Stimulated activated naive CD8-positive, alpha-beta T cell treated with anti-CD3 and anti-CD28 coated beads, Interleukin-15, Interleukin-2, amounts not matched to agents 100 ng/mL and 50 ng/mL, for 24 hours (primary cell): Measurements from ENCODE around the gene SAMM50.
"Not testable (repeated sequence)": the region's sequence is repeated elsewhere in the genome, so short reads cannot be mapped to it uniquely, and the experiment has no call there.

Experiments used
- H3K27ac Mint-ChIP-seq: one replicate; pipeline ENCODE4 v1.8.0; 2021; ENCODE audit warnings: mild to moderate bottlenecking, mixed read lengths
- H3K27me3 Mint-ChIP-seq: one replicate; pipeline ENCODE4 v1.8.0; 2021; ENCODE audit warnings: mixed read lengths
- H3K36me3 Mint-ChIP-seq: one replicate; pipeline ENCODE4 v1.8.0; 2021; ENCODE audit warnings: low read depth, mixed read lengths
- H3K4me1 Mint-ChIP-seq: one replicate; pipeline ENCODE4 v1.8.0; 2021; ENCODE audit warnings: low read depth, mixed read lengths
- H3K4me3 Mint-ChIP-seq: one replicate; pipeline ENCODE4 v1.8.0; 2021; ENCODE audit warnings: mild to moderate bottlenecking, mixed read lengths
- H3K9me3 Mint-ChIP-seq: one replicate; pipeline ENCODE4 v1.8.0; 2021; ENCODE audit warnings: mixed read lengths

The SAMM50 gene

DNA sequence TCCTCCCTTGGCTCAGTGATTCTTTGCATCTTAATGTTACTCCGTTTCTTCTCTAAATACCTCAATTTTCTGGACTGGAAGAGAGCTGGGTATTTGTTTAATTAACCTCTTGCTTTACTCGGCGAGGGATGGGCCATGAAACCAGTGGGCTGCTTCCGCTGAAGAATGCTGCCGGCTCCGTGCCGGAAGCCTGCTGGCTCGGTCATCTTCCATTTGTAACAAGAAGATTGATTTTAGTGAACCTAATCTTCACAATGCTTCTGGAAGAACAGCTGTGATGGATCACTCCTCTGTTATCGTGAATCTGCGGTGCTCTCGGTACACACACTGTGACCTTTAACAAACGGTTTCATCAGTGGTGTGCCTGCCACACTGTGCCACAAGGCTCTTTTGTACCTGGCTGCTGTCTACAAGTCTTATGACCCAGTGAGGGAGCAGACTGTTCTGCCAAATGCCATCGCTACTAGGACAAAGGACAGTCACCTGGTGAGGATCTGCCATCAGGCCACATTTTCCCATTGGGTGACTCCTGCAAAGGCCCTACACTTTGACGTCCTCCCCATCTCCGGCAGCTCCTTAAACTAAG is 43.5 kb downstream of the SAMM50 start:
- H3K27ac Mint-ChIP-seq: no peak overlapping the region
- H3K36me3 Mint-ChIP-seq: peaks cover 37% of the 10 kb centered on the region
- H3K4me1 Mint-ChIP-seq: peaks cover 27% of the 10 kb centered on the region
- H3K27me3 Mint-ChIP-seq: no peaks in the 10 kb centered on the region
- no peaks in the 10 kb centered on the region for H3K9me3 Mint-ChIP-seq
- H3K4me3 Mint-ChIP-seq: no peak overlapping the region

DNA sequence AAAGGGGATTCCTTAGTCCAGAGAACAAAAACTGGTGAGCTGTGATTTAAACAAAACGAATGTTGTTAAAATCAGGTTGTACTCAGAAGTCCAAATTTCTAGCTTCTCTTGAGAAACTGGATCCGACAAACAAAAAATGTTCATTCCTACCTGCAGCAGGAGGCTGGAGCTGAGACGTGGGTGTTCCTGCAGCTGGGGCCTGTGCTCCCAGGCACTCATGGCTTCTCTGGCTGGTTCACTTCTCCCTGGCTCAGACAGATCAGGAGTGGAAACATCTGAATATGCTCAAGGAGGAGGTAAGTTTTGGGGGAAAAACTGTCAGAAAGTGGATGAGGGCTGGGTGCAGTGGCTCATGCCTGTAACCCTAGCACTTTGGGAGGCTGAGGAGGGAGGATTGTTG is 44.1 kb downstream of the SAMM50 start:
- Mint-ChIP-seq H3K27me3 (no peaks in the 10 kb centered on the region), H3K27ac (no peak overlapping the region), H3K36me3 (peaks cover 35% of the 10 kb centered on the region), H3K9me3 (no peaks in the 10 kb centered on the region), H3K4me3 (no peak overlapping the region), H3K4me1 (peaks cover 27% of the 10 kb centered on the region)

DNA sequence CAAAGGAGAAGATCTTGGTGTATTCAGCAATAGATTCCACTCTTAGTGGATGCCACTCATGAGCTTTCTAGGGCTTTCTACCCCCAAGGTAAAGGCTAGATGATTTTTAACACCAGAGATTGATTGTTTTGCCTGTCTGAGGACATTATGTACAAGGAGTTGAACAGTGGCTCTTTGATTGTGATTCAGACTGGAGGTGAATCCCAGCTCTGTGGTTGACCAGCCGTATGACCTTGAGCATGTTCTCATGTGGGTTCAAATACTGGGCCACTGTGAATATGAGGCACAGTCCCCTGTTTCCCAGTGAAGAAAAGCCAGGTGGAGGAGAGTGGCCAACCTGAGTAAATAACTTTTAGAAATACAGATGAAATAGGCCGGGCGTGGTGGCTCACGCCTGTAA is 44.9 kb downstream of the SAMM50 start:
- Mint-ChIP-seq H3K36me3 (peaks cover 32% of the 10 kb centered on the region), H3K9me3 (no peaks in the 10 kb centered on the region), H3K4me1 (peaks cover 22% of the 10 kb centered on the region), H3K27me3 (no peaks in the 10 kb centered on the region), H3K27ac (no peak overlapping the region), H3K4me3 (no peak overlapping the region)

DNA sequence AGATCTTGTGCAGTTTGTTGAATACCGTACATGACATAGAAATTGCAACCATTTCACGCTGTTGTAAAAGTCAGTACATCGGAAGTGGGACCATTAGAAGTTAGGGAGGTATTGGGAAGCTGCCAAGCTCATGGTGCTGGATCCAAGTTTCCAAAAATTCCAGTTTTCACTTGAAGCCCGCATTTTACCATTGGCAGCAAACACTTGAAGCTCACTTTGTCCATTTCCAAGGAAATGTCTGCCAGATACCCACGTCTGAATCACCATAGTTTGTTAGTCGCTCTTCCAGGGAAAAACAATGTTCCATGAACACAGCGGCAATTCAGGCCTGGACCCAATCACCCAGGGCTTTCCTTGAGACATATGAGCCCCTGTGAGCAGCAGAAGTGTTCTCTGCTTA is 46.3 kb downstream of the SAMM50 start:
- Mint-ChIP-seq H3K36me3 (peaks cover 37% of the 10 kb centered on the region), H3K27me3 (no peaks in the 10 kb centered on the region), H3K4me3 (no peak overlapping the region), H3K4me1 (peaks cover 10% of the 10 kb centered on the region), H3K9me3 (no peaks in the 10 kb centered on the region), H3K27ac (no peak overlapping the region)

DNA sequence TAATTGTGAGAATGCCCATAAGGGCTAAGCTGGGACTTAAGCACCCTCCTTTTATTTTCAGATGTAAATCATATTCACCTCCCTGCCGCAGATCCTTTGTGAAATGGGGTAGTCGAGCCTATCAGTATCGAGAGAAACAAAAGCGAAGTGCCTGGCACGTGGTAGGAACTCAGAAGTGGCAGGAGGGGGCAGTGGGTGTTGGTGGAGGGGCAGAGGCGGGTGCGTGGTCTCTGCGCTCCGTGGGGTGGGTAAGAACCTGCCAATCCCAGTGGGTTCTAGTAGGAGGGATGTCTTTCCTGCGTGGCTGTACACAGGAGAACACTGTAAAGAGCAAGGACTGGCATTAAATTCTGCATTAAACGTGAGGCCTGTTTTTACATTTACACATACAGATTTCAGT is 47.1 kb downstream of the SAMM50 start:
- Mint-ChIP-seq H3K27me3 (no peaks in the 10 kb centered on the region), H3K4me1 (peaks cover 3% of the 10 kb centered on the region), H3K36me3 (peaks cover 37% of the 10 kb centered on the region), H3K9me3 (no peaks in the 10 kb centered on the region), H3K4me3 (no peak overlapping the region), H3K27ac (no peak overlapping the region)

DNA sequence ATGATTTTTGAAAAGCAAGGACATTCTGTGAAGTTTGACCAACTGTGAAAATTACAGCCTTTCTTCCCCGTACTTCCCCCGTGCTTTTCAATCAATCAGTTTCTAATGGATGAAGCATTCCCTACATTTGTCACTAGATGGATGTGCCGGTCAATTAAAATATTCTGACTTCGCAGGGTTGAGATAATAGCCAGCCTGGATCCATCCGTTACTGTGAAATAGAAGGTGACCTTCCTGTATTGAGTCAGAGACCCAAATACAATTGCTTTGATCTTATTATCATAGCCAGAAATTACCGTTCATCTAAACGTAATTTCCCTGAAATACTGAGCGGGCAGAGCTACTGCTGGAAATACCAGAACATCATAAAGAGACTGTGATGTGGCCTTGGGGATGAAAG is 47.8 kb downstream of the SAMM50 start:
- H3K4me1 Mint-ChIP-seq: no peaks in the 10 kb centered on the region
- no peak overlapping the region for H3K27ac Mint-ChIP-seq
- H3K4me3 Mint-ChIP-seq: no peak overlapping the region
- no peaks in the 10 kb centered on the region for H3K27me3 Mint-ChIP-seq
- no peaks in the 10 kb centered on the region for H3K9me3 Mint-ChIP-seq
- peaks cover 36% of the 10 kb centered on the region for H3K36me3 Mint-ChIP-seq

DNA sequence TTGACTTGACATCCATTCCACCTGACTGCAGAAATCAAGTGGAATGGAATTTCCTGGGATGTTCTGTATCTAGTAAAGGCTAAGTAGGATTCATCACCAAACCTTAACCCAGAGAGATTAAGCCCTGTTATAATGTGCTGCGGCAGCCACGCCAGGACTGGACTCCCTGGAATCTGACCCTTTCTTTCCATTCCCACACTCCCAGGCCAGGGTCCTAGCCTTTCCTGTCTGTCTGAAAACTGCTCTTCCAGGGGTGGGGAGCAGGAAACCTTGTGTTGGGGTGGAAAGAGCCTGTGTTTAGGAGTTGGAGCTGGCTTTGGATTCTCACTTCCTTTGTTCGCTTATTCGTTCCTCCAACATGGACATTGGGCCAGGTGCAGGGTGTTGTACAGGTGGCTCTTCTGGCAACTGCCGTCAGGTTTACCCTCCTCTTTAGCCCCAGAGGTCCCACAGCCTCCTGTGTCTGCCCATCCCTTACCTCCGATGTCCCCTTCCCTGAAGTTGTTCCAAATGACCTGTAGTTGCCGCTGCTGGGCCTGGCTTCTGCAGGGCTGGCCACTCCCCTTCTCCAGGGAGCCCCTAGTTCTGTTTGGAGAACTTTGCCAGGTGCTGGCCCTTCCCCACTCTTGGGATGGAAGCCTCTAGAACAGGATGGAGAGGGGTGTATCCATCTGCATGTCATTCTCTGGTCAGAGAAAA is 48.3 kb downstream of the SAMM50 start:
- Mint-ChIP-seq H3K27me3 (no peaks in the 10 kb centered on the region), H3K9me3 (no peaks in the 10 kb centered on the region), H3K36me3 (peaks cover 31% of the 10 kb centered on the region), H3K4me3 (no peak overlapping the region), H3K27ac (no peak overlapping the region), H3K4me1 (no peaks in the 10 kb centered on the region)

DNA sequence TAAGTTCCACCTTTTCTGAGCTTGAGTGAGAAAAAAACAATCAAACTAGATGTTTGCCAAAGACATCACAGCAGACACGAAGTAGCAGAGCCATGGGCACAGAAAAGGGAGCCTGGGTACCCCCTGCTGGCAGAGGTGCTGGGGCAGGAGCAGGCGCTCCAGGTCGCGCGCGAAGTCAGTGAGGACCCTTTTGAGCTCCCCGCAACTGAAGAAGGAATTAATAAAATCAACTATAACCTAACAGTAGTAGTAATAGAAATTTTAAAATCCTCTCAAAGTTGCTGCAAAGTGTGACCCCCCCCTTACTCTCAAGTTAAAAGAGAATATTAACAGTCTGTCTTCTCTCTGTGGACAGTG is 48.8 kb downstream of the SAMM50 start:
- H3K9me3 Mint-ChIP-seq: no peaks in the 10 kb centered on the region
- no peaks in the 10 kb centered on the region for H3K4me1 Mint-ChIP-seq
- no peaks in the 10 kb centered on the region for H3K27me3 Mint-ChIP-seq
- H3K4me3 Mint-ChIP-seq: no peak overlapping the region
- H3K36me3 Mint-ChIP-seq: peaks cover 25% of the 10 kb centered on the region
- no peak overlapping the region for H3K27ac Mint-ChIP-seq

DNA sequence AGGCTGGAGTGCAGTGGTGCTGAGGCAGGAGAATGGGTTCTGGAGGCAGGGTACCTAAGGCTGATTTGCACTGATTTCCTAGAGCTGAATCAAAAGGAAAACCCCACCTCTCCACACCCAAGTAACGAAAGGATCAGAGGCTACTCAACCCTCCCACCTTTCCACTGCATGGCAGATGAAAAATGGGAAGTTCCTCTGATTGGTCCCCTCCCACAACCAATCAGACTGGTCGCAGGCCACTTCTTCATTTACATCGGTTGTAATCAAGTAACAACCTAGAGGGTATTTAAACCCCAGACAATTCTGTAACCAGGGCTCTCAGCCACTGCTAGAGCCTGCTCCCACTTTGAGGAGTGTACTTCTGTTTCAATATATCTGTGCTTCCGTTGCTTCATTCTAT is 50.3 kb downstream of the SAMM50 start:
- Mint-ChIP-seq H3K4me1 (no peaks in the 10 kb centered on the region), H3K27me3 (no peaks in the 10 kb centered on the region), H3K27ac (no peak overlapping the region), H3K4me3 (no peak overlapping the region), H3K9me3 (no peaks in the 10 kb centered on the region), H3K36me3 (peaks cover 20% of the 10 kb centered on the region)

DNA sequence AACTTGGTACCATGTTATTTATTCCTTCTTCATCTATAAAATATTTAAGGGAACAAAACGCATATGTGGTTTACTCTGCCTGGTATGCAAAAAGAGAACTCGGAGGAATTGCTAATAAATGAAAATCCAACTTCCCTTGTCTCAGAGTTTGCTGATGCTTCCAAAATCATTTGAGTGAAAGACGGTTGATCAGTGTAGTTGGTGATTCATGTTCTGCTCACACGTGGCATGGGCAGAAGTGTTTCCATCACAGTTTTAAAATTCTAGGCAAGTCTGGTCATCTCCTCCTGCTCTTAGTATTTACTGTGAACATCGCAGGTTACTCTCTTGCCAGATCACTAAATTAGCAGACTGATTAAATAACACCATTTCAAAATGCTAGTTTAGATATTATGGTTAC is 56.9 kb downstream of the SAMM50 start:
- Mint-ChIP-seq H3K27ac (no peak overlapping the region), H3K36me3 (peaks cover 5% of the 10 kb centered on the region), H3K27me3 (no peaks in the 10 kb centered on the region), H3K9me3 (no peaks in the 10 kb centered on the region), H3K4me1 (no peaks in the 10 kb centered on the region), H3K4me3 (no peak overlapping the region)

DNA sequence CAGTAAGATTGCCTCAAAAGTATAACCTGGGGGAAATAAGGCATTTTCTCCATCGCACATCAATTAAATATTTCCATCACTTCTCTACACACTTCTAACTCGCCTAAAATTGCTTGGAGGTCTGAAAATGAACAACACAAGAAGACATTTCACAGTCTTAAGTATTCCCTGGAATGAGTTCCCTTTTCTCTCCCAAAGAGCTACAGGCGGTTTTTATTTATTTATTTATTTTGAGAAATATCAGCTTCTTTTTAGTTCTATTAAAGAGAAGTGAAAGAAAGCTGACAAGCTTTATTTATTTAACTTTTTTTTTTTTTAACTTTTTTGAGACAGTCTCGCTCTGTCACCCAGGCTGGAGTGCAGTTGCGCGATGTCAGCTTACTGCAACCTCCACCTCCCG is 57.3 kb downstream of the SAMM50 start:
- Mint-ChIP-seq H3K36me3 (peaks cover 3% of the 10 kb centered on the region), H3K27ac (no peak overlapping the region), H3K4me3 (no peak overlapping the region), H3K27me3 (no peaks in the 10 kb centered on the region), H3K9me3 (no peaks in the 10 kb centered on the region), H3K4me1 (no peaks in the 10 kb centered on the region)

DNA sequence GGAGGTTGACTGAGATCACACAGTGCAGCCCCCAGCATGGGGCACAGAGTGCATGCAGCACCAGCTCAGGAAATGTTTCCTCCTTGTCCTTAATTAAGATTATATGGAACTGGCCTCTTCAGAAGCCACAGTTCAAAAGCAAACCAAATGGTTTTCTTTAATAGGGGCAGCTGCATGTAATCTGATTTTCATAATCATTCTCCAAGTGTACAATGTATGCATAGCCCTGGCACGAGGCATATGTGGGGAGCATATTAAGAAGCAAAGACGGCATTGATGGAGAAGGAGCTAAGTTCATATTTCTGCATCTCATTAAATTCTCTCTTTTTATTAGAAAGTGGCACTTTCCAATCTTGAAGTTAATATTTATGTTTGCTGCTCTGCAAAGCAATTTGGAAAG is 59.0 kb downstream of the SAMM50 start:
- H3K36me3 Mint-ChIP-seq: no peaks in the 10 kb centered on the region
- H3K4me1 Mint-ChIP-seq: no peaks in the 10 kb centered on the region
- H3K27ac Mint-ChIP-seq: no peak overlapping the region
- H3K9me3 Mint-ChIP-seq: no peaks in the 10 kb centered on the region
- H3K27me3 Mint-ChIP-seq: no peaks in the 10 kb centered on the region
- H3K4me3 Mint-ChIP-seq: no peak overlapping the region

DNA sequence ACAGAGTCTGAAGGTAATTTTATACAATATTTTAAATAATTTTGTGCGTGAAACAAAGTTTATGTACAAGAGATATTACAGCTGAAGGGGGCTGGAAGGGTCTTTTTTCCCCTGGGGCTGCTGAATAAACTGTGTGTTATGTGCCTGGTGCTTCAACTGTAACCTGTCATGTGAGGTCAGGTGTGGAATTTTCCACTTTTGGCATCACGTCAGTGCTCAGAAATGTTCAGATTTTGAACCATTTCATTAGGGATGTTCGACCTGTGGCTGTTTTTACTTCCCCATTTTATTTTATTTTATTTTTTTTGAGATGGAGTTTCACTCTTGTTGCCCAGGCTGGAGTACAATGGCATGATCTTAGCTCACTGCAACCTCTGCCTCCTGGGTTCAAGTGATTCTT is 61.3 kb downstream of the SAMM50 start:
- not testable (repeated sequence) for H3K27me3 Mint-ChIP-seq, H3K9me3 Mint-ChIP-seq, H3K4me3 Mint-ChIP-seq, H3K27ac Mint-ChIP-seq, H3K36me3 Mint-ChIP-seq, H3K4me1 Mint-ChIP-seq

DNA sequence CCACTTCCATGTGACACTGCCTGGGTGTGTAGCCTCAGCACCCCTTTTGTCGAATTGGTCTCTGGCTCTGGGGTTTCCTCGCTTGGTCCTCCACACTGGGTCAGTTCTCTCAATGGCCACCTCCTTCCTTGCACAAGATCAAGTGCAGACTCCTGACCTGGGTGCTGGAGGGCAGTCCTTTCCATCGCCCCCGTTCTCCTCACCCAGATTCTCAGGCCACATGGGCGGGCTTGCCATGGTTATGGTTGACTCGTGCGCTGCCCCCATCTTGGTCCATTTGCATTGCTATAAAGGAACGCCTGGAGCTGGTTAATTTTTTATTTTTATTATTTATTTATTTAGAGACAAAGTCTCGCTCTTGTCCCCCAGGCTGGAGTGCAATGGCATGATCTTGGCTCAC is 63.4 kb downstream of the SAMM50 start:
- H3K27ac Mint-ChIP-seq: no peak overlapping the region
- H3K4me3 Mint-ChIP-seq: no peak overlapping the region
- H3K27me3 Mint-ChIP-seq: no peaks in the 10 kb centered on the region
- H3K4me1 Mint-ChIP-seq: peaks cover 14% of the 10 kb centered on the region
- no peaks in the 10 kb centered on the region for H3K9me3 Mint-ChIP-seq
- H3K36me3 Mint-ChIP-seq: peaks cover 4% of the 10 kb centered on the region

DNA sequence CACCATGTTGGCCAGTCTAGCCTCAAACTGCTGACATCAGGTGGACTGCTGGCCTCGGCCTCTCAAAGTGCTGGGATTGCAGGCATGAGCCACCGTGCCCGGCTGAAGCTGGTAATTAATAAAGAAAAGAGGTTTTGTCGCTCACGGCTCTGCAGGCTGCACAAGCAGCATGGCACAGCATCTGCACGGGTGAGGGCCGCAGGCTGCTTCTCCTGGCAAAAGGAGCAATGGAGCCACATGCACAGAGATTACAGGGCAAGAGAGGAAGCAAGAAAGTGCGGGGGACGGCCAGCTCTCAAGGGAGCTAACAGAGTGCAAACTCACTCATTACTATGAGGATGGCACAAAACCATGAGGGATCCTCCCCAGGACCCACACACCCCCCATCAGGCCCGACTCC is 64.2 kb downstream of the SAMM50 start:
- H3K36me3 Mint-ChIP-seq: peaks cover 4% of the 10 kb centered on the region
- H3K27ac Mint-ChIP-seq: no peak overlapping the region
- H3K27me3 Mint-ChIP-seq: no peaks in the 10 kb centered on the region
- H3K4me1 Mint-ChIP-seq: peaks cover 14% of the 10 kb centered on the region
- H3K4me3 Mint-ChIP-seq: no peak overlapping the region
- H3K9me3 Mint-ChIP-seq: no peaks in the 10 kb centered on the region

DNA sequence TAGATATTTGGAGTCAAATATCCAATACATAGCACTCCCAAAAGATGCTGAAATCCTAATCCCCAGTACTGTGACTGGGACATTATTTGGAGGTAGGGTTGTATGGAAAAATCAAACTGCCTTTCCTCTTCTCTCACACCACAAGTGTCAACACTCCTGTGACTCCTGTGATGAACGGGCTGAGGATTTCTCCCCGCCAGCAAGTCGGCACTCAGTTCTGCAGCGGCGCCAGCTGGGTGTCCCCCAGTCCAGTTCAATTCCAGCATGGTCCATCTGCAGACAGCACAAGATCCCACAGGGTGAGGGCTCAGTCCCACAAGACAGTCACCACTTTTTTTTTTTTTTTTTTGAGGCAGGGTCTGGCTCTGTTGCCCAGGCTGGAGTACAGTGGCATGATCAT is 64.6 kb downstream of the SAMM50 start:
- Mint-ChIP-seq H3K27me3 (no peaks in the 10 kb centered on the region), H3K4me3 (no peak overlapping the region), H3K27ac (no peak overlapping the region), H3K9me3 (no peaks in the 10 kb centered on the region), H3K4me1 (peaks cover 18% of the 10 kb centered on the region), H3K36me3 (peaks cover 4% of the 10 kb centered on the region)
